PC-9 (cell line): Measurements from ENCODE around the gene ZFPM1.

Source experiments
- EZH2 ChIP-seq: fragments of 200-600 bp; sonication (generic); IDR thresholded peaks from 2 replicates; pipeline ENCODE4 v1.8.0; 2017; ENCODE audit warnings: antibody characterized with exemption, low read depth
- TF ChIP-seq, protein P1 (sequence below): fragments of 200-600 bp; sonication (generic); conservative IDR thresholded peaks from 2 replicates; pipeline ENCODE4 v1.6.1; 2017; ENCODE audit warnings: mixed run types, antibody characterized with exemption, mild to moderate bottlenecking, moderate library complexity

DNA sequence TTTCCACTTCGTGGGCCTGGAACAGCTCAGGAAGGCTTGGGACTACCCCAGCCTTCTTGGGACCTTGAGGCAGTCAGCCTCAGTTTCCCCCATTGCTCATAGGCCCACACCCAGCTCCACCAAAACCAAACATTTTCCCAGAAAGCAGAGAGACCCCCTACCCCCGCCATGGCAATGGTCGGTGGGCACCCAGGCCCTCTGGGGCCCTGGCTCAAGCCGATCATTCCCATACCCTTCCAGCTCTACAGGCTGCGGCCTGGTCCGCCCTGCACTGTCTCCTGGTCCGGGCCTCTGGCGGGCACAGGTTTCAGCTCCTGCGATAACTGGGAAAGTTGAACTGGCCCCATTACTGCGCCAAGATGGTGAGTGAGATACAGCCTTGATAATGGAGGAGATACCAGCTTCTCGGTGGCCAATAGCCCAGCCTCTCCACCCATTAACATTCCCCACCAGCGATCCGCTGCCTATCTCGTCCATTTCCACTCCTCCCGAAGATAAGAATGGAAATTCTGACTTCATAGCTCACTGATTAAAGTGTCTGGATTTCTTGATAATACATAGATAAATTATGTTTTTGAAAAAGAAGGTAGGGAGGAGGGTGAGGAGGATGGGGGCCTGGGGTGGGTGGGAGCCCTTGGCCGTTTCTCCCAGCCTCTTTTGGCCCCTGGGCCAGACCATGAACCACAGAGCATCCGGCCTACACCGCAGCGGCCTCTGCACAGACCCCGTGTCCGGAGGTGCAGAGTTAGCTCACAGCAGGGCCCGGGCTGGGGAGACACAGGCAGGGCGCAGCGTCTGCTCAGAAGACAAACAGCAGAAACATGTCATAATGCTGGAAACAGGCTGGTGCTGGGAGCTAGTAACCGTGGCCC, 11.6 kb downstream of the ZFPM1 start:
- TF ChIP-seq, protein P1, sequence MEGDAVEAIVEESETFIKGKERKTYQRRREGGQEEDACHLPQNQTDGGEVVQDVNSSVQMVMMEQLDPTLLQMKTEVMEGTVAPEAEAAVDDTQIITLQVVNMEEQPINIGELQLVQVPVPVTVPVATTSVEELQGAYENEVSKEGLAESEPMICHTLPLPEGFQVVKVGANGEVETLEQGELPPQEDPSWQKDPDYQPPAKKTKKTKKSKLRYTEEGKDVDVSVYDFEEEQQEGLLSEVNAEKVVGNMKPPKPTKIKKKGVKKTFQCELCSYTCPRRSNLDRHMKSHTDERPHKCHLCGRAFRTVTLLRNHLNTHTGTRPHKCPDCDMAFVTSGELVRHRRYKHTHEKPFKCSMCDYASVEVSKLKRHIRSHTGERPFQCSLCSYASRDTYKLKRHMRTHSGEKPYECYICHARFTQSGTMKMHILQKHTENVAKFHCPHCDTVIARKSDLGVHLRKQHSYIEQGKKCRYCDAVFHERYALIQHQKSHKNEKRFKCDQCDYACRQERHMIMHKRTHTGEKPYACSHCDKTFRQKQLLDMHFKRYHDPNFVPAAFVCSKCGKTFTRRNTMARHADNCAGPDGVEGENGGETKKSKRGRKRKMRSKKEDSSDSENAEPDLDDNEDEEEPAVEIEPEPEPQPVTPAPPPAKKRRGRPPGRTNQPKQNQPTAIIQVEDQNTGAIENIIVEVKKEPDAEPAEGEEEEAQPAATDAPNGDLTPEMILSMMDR = no peak
- TF ChIP-seq EZH2 = no peak
